Caco-2 (cell line): ENCODE measurements around the gene TMEM131L. TPM values are rescaled to one million over a fixed set of nuclear protein-coding genes. Genes with fewer than 3 reads are reported as not detected.

ENCODE experiments used
- BruUV-seq: library from RNA; stranded (reverse); fragments of 400-500 nt; replicated peaks from 2 replicates; lab custom pipeline; 2021; lab: Mats Ljungman, UMichigan
- CTCF ChIA-PET: fragments of 300-600 bp; sonication (Branson Sonifier 250); formaldehyde crosslinking; loops from one replicate; lab custom pipeline; 2022; ENCODE audit warnings: antibody characterized with exemption; lab: Charles Lee
- POLR2A ChIA-PET: fragments of 300-600 bp; sonication (Branson Sonifier 250); formaldehyde crosslinking; loops from one replicate; lab custom pipeline; 2022; ENCODE audit warnings: antibody characterized with exemption; lab: Charles Lee
- DNase-seq, 2 experiments: peaks; one replicate each; pipeline versions ENCODE4 v3.0.0 to v3.0.0-alpha.2; 2020 to 2022
- H3K27me3 ChIP-seq: replicated peaks from 2 replicates; pipeline ENCODE4 v1.6.0; 2011; ENCODE audit warnings: low read length; ENCODE audit not compliant: control insufficient read depth, insufficient read depth
- H3K36me3 ChIP-seq: 2 replicates; pipeline ENCODE4 v1.5.1; 2011; ENCODE audit warnings: low read length; ENCODE audit not compliant: control insufficient read depth, insufficient read depth
- H3K4me1 ChIP-seq: fragments of 250-450 bp; sonication (Bioruptor Pico); 2 replicates; pipeline ENCODE4 v1.5.1; 2020; ENCODE audit warnings: mild to moderate bottlenecking
- H3K4me3 ChIP-seq: 2 replicates; pipeline ENCODE4 v1.5.1; 2011; ENCODE audit warnings: low read depth, mild to moderate bottlenecking, control low read depth, low read length
- H3K9me3 ChIP-seq: fragments of 250-450 bp; sonication (Bioruptor Pico); 2 replicates; pipeline ENCODE4 v1.5.1; 2020; ENCODE audit warnings: mild to moderate bottlenecking, moderate library complexity
- H3K27ac Mint-ChIP-seq: one replicate; pipeline ENCODE4 v1.8.0; 2022; ENCODE audit warnings: mixed read lengths; ENCODE audit not compliant: unreplicated experiment
- H3K27me3 Mint-ChIP-seq: one replicate; pipeline ENCODE4 v1.8.0; 2022; ENCODE audit warnings: mixed read lengths; ENCODE audit not compliant: insufficient read depth, unreplicated experiment
- H3K36me3 Mint-ChIP-seq: one replicate; pipeline ENCODE4 v1.8.0; 2022; ENCODE audit warnings: mild to moderate bottlenecking, mixed read lengths; ENCODE audit not compliant: insufficient read depth, unreplicated experiment
- H3K4me1 Mint-ChIP-seq: one replicate; pipeline ENCODE4 v1.8.0; 2022; ENCODE audit warnings: low read depth, mixed read lengths; ENCODE audit not compliant: unreplicated experiment
- H3K4me3 Mint-ChIP-seq: one replicate; pipeline ENCODE4 v1.8.0; 2022; ENCODE audit warnings: mild to moderate bottlenecking, moderate library complexity, mixed read lengths; ENCODE audit not compliant: unreplicated experiment
- H3K9me3 Mint-ChIP-seq: one replicate; pipeline ENCODE4 v1.8.0; 2022; ENCODE audit warnings: mixed read lengths; ENCODE audit not compliant: unreplicated experiment
- CTCF ChIP-seq, 2 experiments: fragments of 200-600 bp in 1 of 2; IDR thresholded peaks; 1 replicate in 1 of 2; 2 replicates in 1 of 2; pipeline versions ENCODE4 v1.5.1 to v1.8.0; 2011 to 2022; ENCODE audit warnings: antibody characterized with exemption in 1 of 2, control low read depth in 1 of 2, inconsistent platforms in 1 of 2, low read depth in 1 of 2, low read length in 1 of 2, mild to moderate bottlenecking in 1 of 2, moderate library complexity in 1 of 2; ENCODE audit not compliant: insufficient read depth in 1 of 2, severe bottlenecking in 1 of 2, unreplicated experiment in 1 of 2
- intact Hi-C: fragments of 100-400 bp; cut with micrococcal nuclease; formaldehyde crosslinking; loops from one replicate; pipeline ENCODE4 v1.10.0; 2022; ENCODE audit not compliant: unreplicated experiment
- total RNA-seq: library from RNA; stranded (reverse); gene quantifications from 2 replicates; pipeline ENCODE4 v1.2.3, GENCODE V29; 2022

Gene TMEM131L
- total RNA-seq, 1 experiment from 2014 or later: 20.8 TPM

- Histone ChIP-seq H3K4me3 (no peak overlapping the region), H3K27me3 (no peaks in the 10 kb centered on the region), H3K36me3 (no peaks in the 10 kb centered on the region), H3K9me3 (no peaks in the 10 kb centered on the region), H3K4me1 (no peaks in the 10 kb centered on the region)
- Mint-ChIP-seq H3K9me3 (no peaks in the 10 kb centered on the region), H3K36me3 (no peaks in the 10 kb centered on the region), H3K27ac (no peak overlapping the region), H3K4me1 (no peaks in the 10 kb centered on the region), H3K27me3 (no peaks in the 10 kb centered on the region), H3K4me3 (no peak overlapping the region)
- DNase-seq: no peak
- ChIA-PET POLR2A (no interaction called here), CTCF (interaction anchor here (0.6 to 0.7 kb wide), 2 partner anchors 12 to 161 kb away, joined by 3 to 6 read pairs; no protein-coding TSS in a partner anchor)
- no peak for TF ChIP-seq CTCF (IDR thresholded peaks at IDR 0.05; ENCODE audit: insufficient read depth in 1 of 2, low read depth in 1 of 2, low read length in 1 of 2, severe bottlenecking in 1 of 2, unreplicated experiment in 1 of 2)
- no TSS peak for BruUV-seq
- intact Hi-C loops: no loop called here
These were observed 27.0 kb upstream of the TMEM131L start for GRCh38 chr4:153438916-153439756.

GRCh38 chr4:153439831-153440230, 26.3 kb upstream of the TMEM131L start:
- Mint-ChIP-seq H3K4me3 (no peak overlapping the region), H3K27me3 (no peaks in the 10 kb centered on the region), H3K4me1 (no peaks in the 10 kb centered on the region), H3K9me3 (no peaks in the 10 kb centered on the region), H3K36me3 (no peaks in the 10 kb centered on the region), H3K27ac (no peak overlapping the region)
- POLR2A ChIA-PET: no interaction called here
- Histone ChIP-seq H3K9me3 (no peaks in the 10 kb centered on the region), H3K36me3 (no peaks in the 10 kb centered on the region), H3K27me3 (no peaks in the 10 kb centered on the region), H3K4me1 (no peaks in the 10 kb centered on the region), H3K4me3 (no peak overlapping the region)
- intact Hi-C loops: no loop called here
- no peak for TF ChIP-seq CTCF (IDR thresholded peaks at IDR 0.05; ENCODE audit: insufficient read depth in 1 of 2, low read depth in 1 of 2, low read length in 1 of 2, severe bottlenecking in 1 of 2, unreplicated experiment in 1 of 2)
- DNase-seq: no peak
- BruUV-seq: no TSS peak
- CTCF ChIA-PET: no interaction called here

- Mint-ChIP-seq H3K4me3 (no peak overlapping the region), H3K4me1 (no peaks in the 10 kb centered on the region), H3K27ac (no peak overlapping the region), H3K36me3 (no peaks in the 10 kb centered on the region), H3K9me3 (no peaks in the 10 kb centered on the region), H3K27me3 (no peaks in the 10 kb centered on the region)
- CTCF ChIA-PET: no interaction called here
- Histone ChIP-seq H3K4me3 (no peak overlapping the region), H3K4me1 (no peaks in the 10 kb centered on the region), H3K27me3 (no peaks in the 10 kb centered on the region), H3K9me3 (no peaks in the 10 kb centered on the region), H3K36me3 (no peaks in the 10 kb centered on the region)
- no TSS peak for BruUV-seq
- POLR2A ChIA-PET: no interaction called here
- intact Hi-C loops: no loop called here
- no peak for TF ChIP-seq CTCF (IDR thresholded peaks at IDR 0.05; ENCODE audit: insufficient read depth in 1 of 2, low read depth in 1 of 2, low read length in 1 of 2, severe bottlenecking in 1 of 2, unreplicated experiment in 1 of 2)
- no peak for DNase-seq
These were observed 25.7 kb upstream of the TMEM131L start for GRCh38 chr4:153440475-153440874.
